Gastrocnemius medialis (tissue), 4 donors: Measurements from ENCODE around the gene HOTAIR. TPM values are rescaled to one million over a fixed set of nuclear protein-coding genes. Genes with fewer than 3 reads are reported as not detected.
A peak's percentile ranks its signal among the peaks of the same experiment; 100 is the strongest.

Experiments used
- ATAC-seq, 2 donors: fragments of 150-250 bp; one replicate each; pipeline ENCODE4 v1.9.1; 2016
- DNase-seq, 2 donors: peaks; one replicate each; pipeline ENCODE4 v3.0.0-alpha.2; 2019
- H3K27ac ChIP-seq, 4 donors: fragments of 200-600 bp; sonication (generic); 1 replicate in 1 of 4; 2 replicates in 3 of 4; pipeline ENCODE4 v1.5.1; 2016 to 2018; ENCODE audit warnings: mild to moderate bottlenecking in 2 of 4, moderate library complexity in 1 of 4
- H3K27me3 ChIP-seq, 3 donors: fragments of 200-600 bp; sonication (generic) in 2 of 3; 1 replicate in 1 of 3; 2 replicates in 2 of 3; pipeline versions ENCODE4 v1.5.1 to v1.6.0; 2016 to 2019; ENCODE audit warnings: mild to moderate bottlenecking in 1 of 3, moderate library complexity in 1 of 3
- H3K36me3 ChIP-seq, 2 donors: fragments of 200-600 bp; sonication (generic) in 1 of 2; one replicate each; pipeline ENCODE4 v1.5.1; 2017 to 2018
- H3K4me1 ChIP-seq, 2 donors: fragments of 200-600 bp; sonication (generic) in 1 of 2; one replicate each; pipeline ENCODE4 v1.5.1; 2016 to 2017; ENCODE audit warnings: mild to moderate bottlenecking in 2 of 2
- H3K4me3 ChIP-seq, 4 donors: fragments of 200-600 bp; sonication (generic) in 3 of 4; 1 replicate in 1 of 4; 2 replicates in 3 of 4; pipeline ENCODE4 v1.5.1; 2016 to 2019; ENCODE audit warnings: mild to moderate bottlenecking in 2 of 4
- H3K9me3 ChIP-seq, 3 donors: fragments of 200-600 bp; sonication (generic) in 2 of 3; 1 replicate in 1 of 3; 2 replicates in 2 of 3; pipeline ENCODE4 v1.5.1; 2016 to 2019
- POLR2A ChIP-seq, 2 donors: fragments of 450-650 bp; IDR thresholded peaks; one replicate each; pipeline ENCODE4 v1.6.1; 2017; ENCODE audit warnings: antibody characterized with exemption in 2 of 2, mild to moderate bottlenecking in 2 of 2, moderate library complexity in 2 of 2
- in situ Hi-C, 4 donors: fragments of 200-750 bp; cut with MboI; loops; one replicate each; pipeline versions ENCODE4 v1.15.0 to v1.8.0; 2017; ENCODE audit warnings: low sequenced_read_pairs in 4 of 4
- intact Hi-C: fragments of 100-400 bp; cut with DNase I; formaldehyde crosslinking; loops from one replicate; pipeline ENCODE4 v1.15.1; 2023; ENCODE audit warnings: low total_unique reads
- total RNA-seq, 4 donors: library from RNA; depleted of rRNA; stranded (reverse); fragments of >200 nt; gene quantifications; one replicate each; pipeline versions ENCODE4 v1.1.0 to v1.2.3, GENCODE V29; 2016
- TF ChIP-seq, protein P1 (sequence below), 5 experiments: fragments of 450-650 bp in 3 of 5; fragments of 200-600 bp in 2 of 5; sonication (generic) in 2 of 5; IDR thresholded peaks in 4 of 5; conservative IDR thresholded peaks in 1 of 5; 1 replicate in 4 of 5; 2 replicates in 1 of 5; pipeline ENCODE4 v1.5.1; 2016 to 2019; ENCODE audit warnings: antibody characterized with exemption in 5 of 5, mild to moderate bottlenecking in 3 of 5, moderate library complexity in 3 of 5

HOTAIR gene
- total RNA-seq, 4 donors from 2014 or later, result 0.35 to 0.83 (median 0.56) TPM; not detected in 1

DNA sequence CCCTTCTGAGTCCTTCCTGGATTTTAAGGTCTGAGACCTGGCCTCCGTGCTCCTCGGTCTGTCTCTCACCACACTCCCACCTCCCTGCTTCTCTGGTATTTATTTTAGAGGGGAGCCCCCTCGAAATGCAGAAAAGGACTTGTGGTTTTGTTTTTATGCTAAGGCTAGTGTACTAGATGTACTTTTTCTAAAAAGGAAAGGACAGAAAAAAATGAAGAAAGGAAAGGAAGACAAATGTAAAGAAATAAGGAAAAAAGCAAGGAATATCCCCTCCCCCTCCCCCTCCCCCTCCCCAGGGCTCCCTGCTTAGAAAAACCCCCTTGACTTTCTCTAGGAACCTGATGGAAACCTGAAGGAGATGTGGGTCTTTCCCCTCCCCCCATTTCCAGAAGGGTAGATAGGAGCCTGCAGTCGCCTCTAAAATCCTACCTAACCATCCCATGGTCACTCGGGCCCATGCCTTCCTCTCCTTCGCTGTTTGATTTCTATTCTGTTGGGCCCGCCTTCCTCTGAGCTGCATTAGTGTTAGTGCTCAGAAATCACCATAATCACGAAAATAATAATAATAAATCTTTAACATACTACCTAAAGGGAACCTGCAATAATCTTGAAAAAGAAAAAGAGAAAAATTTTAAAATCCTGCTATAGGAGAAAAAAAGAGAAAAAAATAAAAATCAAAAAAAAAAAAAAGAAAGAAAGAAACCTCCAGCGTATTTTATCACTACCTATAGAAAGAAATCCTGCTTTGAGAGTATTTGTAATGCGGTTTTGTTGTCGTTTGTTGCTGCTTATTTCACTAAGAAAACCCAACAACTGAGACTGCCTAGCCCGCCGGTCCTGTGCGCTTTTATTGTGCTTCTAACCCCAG lies 37.1 kb upstream of the HOTAIR start:
- Histone ChIP-seq H3K27me3 (no peaks in the 10 kb centered on the region), H3K36me3 (no peaks in the 10 kb centered on the region), H3K9me3 (no peaks in the 10 kb centered on the region), H3K27ac (peak overlapping the region; percentile 94 to 100 (median 98)), H3K4me1 (peaks cover 44 to 57% of the 10 kb centered on the region in 2 donors), H3K4me3 (peak overlapping the region; percentile 62 to 81 (median 64))
- no peak for ATAC-seq
- no peak for TF ChIP-seq POLR2A (IDR thresholded peaks at IDR 0.05)
- TF ChIP-seq, protein P1, sequence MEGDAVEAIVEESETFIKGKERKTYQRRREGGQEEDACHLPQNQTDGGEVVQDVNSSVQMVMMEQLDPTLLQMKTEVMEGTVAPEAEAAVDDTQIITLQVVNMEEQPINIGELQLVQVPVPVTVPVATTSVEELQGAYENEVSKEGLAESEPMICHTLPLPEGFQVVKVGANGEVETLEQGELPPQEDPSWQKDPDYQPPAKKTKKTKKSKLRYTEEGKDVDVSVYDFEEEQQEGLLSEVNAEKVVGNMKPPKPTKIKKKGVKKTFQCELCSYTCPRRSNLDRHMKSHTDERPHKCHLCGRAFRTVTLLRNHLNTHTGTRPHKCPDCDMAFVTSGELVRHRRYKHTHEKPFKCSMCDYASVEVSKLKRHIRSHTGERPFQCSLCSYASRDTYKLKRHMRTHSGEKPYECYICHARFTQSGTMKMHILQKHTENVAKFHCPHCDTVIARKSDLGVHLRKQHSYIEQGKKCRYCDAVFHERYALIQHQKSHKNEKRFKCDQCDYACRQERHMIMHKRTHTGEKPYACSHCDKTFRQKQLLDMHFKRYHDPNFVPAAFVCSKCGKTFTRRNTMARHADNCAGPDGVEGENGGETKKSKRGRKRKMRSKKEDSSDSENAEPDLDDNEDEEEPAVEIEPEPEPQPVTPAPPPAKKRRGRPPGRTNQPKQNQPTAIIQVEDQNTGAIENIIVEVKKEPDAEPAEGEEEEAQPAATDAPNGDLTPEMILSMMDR (IDR thresholded peaks at IDR 0.05 in 4 of 5, conservative IDR thresholded peaks at IDR 0.05 in 1 of 5), result no peak
- intact Hi-C loops (loop anchor here (5.0 kb wide), 1 partner anchor 515 kb away; the partner anchor contains the start of gene MAP3K12), in situ Hi-C loops (loop anchor here in 2 of 4 donors (10.0 to 25.0 kb wide), 2 partner anchors 193 to 350 kb away; partner anchors contain the start of gene GPR84 (in 2 of the 2))
- DNase-seq, result no peak

DNA sequence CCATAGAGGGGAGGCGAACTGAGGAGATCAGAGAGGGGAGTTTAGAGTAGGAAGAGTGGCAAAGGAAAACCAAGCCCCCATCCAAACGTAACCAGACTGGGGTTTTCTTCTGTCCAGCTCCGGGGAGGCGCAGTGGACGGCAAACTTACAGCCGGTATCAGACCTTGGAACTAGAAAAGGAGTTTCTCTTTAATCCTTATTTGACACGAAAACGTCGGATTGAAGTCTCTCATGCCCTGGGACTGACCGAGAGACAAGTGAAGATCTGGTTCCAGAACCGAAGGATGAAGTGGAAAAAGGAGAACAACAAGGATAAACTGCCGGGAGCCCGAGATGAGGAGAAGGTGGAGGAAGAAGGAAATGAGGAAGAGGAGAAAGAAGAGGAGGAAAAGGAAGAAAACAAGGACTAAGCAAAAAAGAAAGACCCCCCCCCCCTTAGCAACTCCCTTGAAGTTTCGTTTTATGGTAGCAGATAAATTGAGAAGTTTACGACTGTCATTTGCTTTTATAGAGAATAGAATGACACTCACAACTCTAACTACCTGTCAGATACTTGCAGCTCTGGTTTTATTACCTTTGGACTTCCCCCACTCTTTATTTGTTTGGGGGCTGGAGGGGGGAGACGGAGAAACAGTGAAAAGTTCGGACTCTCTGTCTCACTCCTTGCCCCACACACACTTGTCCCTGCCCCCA lies 36.4 kb upstream of the HOTAIR start:
- no peaks in the 10 kb centered on the region for H3K27me3 ChIP-seq
- in situ Hi-C loops, result loop anchor here in 2 of 4 donors (10.0 to 25.0 kb wide), 2 partner anchors 194 to 351 kb away; partner anchors contain the start of gene GPR84 (in 2 of the 2)
- no peaks in the 10 kb centered on the region for H3K9me3 ChIP-seq
- DNase-seq, result no peak
- no peak for ATAC-seq
- H3K4me1 ChIP-seq, result peaks cover 51 to 62% of the 10 kb centered on the region in 2 donors
- intact Hi-C loops, result loop anchor here (5.0 kb wide), 1 partner anchor 514 kb away; the partner anchor contains the start of gene MAP3K12
- H3K4me3 ChIP-seq, result peak overlapping the region; percentile 62 to 81 (median 64)
- H3K36me3 ChIP-seq, result no peaks in the 10 kb centered on the region
- H3K27ac ChIP-seq, result peak overlapping the region; percentile 94 to 100 (median 98)
- TF ChIP-seq, protein P1 (IDR thresholded peaks at IDR 0.05 in 4 of 5, conservative IDR thresholded peaks at IDR 0.05 in 1 of 5), result no peak
- no peak for TF ChIP-seq POLR2A (IDR thresholded peaks at IDR 0.05)

DNA sequence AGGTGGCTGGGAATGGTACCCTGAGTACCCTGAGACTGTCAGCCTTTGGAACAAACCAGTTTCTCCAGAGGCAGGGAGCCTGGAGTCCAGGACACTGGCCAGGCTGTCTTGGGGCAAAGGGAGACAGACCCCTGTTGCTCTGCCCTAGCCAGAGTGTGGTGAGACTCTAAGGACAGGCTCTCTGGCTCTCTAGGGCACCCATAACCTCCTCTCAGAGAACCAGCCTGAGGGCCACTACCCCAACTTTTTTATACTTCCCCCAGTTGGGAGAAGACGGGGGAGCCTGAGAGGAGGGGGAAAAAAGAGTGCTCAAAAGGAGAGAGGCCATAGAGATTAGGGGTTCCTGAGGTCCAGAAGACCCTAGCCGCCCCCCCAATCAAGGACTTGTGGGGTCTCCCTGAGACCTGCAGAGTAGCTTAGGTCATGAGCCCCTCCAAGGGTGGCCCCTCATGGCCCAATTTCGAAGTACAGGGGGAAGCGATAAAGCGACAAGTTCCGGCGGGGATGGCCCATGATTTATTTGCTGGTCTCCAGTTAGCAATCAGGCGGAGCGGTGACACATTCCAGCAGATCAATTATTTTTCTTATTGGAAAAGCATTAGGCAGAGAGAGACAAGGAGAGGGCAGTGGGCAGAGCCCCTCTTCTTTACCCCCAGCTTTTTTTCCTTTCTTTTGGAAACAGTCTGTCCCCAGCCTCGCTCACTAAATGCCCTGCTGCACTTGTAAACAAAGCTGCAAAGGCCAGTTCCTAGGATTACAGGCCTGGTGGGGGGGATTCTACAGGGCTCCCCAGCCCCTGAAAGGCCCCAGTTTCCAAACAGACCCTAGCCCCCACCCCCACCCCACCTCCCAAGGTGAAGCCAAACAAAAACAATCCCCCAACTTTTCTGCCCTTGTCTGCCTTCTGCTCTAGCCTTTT lies 35.6 kb upstream of the HOTAIR start:
- Histone ChIP-seq H3K27ac (peak overlapping the region; percentile 94 to 100 (median 98)), H3K36me3 (no peaks in the 10 kb centered on the region), H3K27me3 (no peaks in the 10 kb centered on the region), H3K4me1 (peaks cover 43 to 62% of the 10 kb centered on the region in 2 donors), H3K9me3 (no peaks in the 10 kb centered on the region), H3K4me3 (peak overlapping the region; percentile 62 to 81 (median 64))
- ATAC-seq (no peak), DNase-seq (no peak)
- intact Hi-C loops (loop anchor here (5.0 kb wide), 1 partner anchor 513 kb away; the partner anchor contains the start of gene MAP3K12), in situ Hi-C loops (loop anchor here in 2 of 4 donors (10.0 to 25.0 kb wide), 2 partner anchors 194 to 352 kb away; partner anchors contain the start of gene GPR84 (in 2 of the 2))
- TF ChIP-seq POLR2A (IDR thresholded peaks at IDR 0.05), result no peak
- TF ChIP-seq, protein P1 (IDR thresholded peaks at IDR 0.05 in 4 of 5, conservative IDR thresholded peaks at IDR 0.05 in 1 of 5), result no peak
